ACC112 (cell line): Measurements from ENCODE around the gene NFASC.

Experiments
- H2AFZ ChIP-seq: fragments of 200-600 bp; sonication (generic); one replicate; pipeline ENCODE4 v1.6.0; 2017; ENCODE audit warnings: antibody characterized with exemption, low read length; ENCODE audit not compliant: unreplicated experiment
- H3K27ac ChIP-seq: fragments of 200-600 bp; sonication (generic); 2 replicates; pipeline ENCODE4 v1.5.1; 2014; ENCODE audit warnings: low read depth, mild to moderate bottlenecking, antibody characterized with exemption, low read length, moderate library complexity
- H3K27me3 ChIP-seq: fragments of 200-600 bp; sonication (generic); 2 replicates; pipeline ENCODE4 v1.6.1; 2014; ENCODE audit warnings: mild to moderate bottlenecking, antibody characterized with exemption, low read length, moderate library complexity, mixed read lengths; ENCODE audit not compliant: insufficient read depth
- H3K36me3 ChIP-seq: fragments of 200-600 bp; sonication (generic); 2 replicates; pipeline ENCODE4 v1.6.1; 2016; ENCODE audit warnings: mild to moderate bottlenecking, antibody characterized with exemption, low read length, moderate library complexity, mixed read lengths; ENCODE audit not compliant: insufficient read depth
- H3K4me1 ChIP-seq: fragments of 200-600 bp; sonication (generic); one replicate; pipeline ENCODE4 v1.6.1; 2016; ENCODE audit warnings: low read length, mixed read lengths; ENCODE audit not compliant: insufficient read depth, unreplicated experiment, control insufficient read depth
- H3K4me3 ChIP-seq: fragments of 200-600 bp; sonication (generic); 2 replicates; pipeline ENCODE4 v1.5.1; 2014; ENCODE audit warnings: mild to moderate bottlenecking, low read depth, low read length
- H3K79me2 ChIP-seq: fragments of 200-600 bp; sonication (generic); one replicate; pipeline ENCODE4 v1.6.0; 2016; ENCODE audit warnings: low read length; ENCODE audit not compliant: control insufficient read depth, unreplicated experiment, insufficient read depth

Gene NFASC

GRCh38 chr1:205048382-205048781, 177.7 kb downstream of the NFASC start:
- Histone ChIP-seq H3K27ac (no peak overlapping the region), H3K27me3 (peaks cover 59% of the 10 kb centered on the region), H3K4me3 (no peak overlapping the region), H3K79me2 (no peaks in the 10 kb centered on the region), H2AFZ (no peak overlapping the region), H3K4me1 (no peaks in the 10 kb centered on the region), H3K36me3 (no peaks in the 10 kb centered on the region)

- H2AFZ ChIP-seq, result no peak overlapping the region
- no peak overlapping the region for H3K27ac ChIP-seq
- no peaks in the 10 kb centered on the region for H3K36me3 ChIP-seq
- H3K4me1 ChIP-seq, result no peaks in the 10 kb centered on the region
- H3K4me3 ChIP-seq, result no peak overlapping the region
- H3K27me3 ChIP-seq, result peaks cover 54% of the 10 kb centered on the region
- H3K79me2 ChIP-seq, result no peaks in the 10 kb centered on the region
Measured at GRCh38 chr1:205049479-205049878, 178.8 kb downstream of the NFASC start.

- Histone ChIP-seq H2AFZ (no peak overlapping the region), H3K79me2 (no peaks in the 10 kb centered on the region), H3K27me3 (peaks cover 26% of the 10 kb centered on the region), H3K4me1 (no peaks in the 10 kb centered on the region), H3K27ac (no peak overlapping the region), H3K36me3 (no peaks in the 10 kb centered on the region), H3K4me3 (no peak overlapping the region)
Measured at GRCh38 chr1:205052690-205053089, 182.0 kb downstream of the NFASC start.

DNA sequence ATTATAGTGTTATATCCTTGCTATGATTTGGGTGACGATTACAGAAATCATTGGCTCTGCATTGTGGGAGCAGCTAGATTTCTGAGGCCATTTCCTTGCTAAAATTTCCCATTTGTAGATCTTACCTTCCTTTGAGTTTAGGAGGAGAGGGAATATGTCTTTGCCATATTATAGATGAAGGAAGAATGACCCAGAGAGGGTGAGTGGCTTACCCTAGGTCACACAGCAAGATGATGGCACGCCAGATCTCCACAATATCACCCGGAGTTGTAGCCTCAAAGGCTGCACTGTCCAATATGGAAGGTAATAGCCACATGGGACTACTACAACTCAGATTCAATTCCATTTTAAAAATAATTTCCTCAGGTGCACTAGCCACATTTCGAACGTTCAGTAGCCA, 182.6 kb downstream of the NFASC start:
- peaks cover 20% of the 10 kb centered on the region for H3K27me3 ChIP-seq
- no peak overlapping the region for H3K27ac ChIP-seq
- H3K4me1 ChIP-seq, result no peaks in the 10 kb centered on the region
- no peak overlapping the region for H3K4me3 ChIP-seq
- no peaks in the 10 kb centered on the region for H3K36me3 ChIP-seq
- H2AFZ ChIP-seq, result no peak overlapping the region
- H3K79me2 ChIP-seq, result no peaks in the 10 kb centered on the region

DNA sequence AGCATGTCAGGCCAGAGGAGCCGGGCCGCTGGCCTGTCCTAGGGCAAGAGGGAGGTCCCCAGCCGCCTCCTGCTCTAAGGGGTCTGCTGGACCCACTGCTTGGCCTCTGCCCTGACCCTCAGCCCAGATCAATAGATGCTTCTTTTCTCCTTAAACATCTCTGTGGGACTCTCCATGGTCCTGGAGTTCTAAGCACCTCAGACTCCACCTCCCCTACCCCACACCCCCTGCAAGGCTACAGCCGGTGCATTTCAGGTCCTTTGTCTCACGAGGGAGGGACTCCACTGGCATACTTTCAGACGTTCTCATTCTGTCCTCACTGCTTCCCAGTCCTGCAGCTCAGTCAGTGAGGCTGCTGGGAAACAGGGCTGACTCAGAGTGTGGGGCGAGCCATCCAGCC, 183.4 kb downstream of the NFASC start:
- Histone ChIP-seq H3K27ac (no peak overlapping the region), H3K36me3 (no peaks in the 10 kb centered on the region), H2AFZ (no peak overlapping the region), H3K4me3 (no peak overlapping the region), H3K27me3 (peaks cover 15% of the 10 kb centered on the region), H3K79me2 (no peaks in the 10 kb centered on the region), H3K4me1 (no peaks in the 10 kb centered on the region)

DNA sequence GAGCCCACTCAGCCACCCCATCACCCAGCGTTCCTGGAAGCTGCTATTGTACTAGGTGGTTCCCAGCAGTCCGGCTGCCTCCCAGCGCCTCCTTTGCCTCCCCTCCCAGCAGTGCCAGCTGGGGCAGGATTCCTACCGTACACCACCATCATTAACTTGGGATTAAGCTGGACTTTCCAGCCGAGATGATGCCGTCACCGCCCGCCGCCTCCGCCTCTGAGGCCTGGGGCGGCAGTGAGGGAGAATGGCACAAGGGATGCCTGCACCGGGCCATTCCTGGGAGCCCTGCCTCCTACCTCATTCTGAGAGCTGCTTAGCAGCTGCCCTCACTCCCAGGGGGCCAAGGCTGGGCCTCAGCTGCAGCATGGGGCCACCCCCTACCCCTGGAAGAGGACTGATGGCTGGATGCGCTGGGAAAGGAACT, 185.5 kb downstream of the NFASC start:
- Histone ChIP-seq H3K36me3 (no peaks in the 10 kb centered on the region), H3K27ac (no peak overlapping the region), H3K79me2 (no peaks in the 10 kb centered on the region), H2AFZ (no peak overlapping the region), H3K4me3 (no peak overlapping the region), H3K4me1 (no peaks in the 10 kb centered on the region), H3K27me3 (peaks cover 14% of the 10 kb centered on the region)

- H3K4me1 ChIP-seq, result no peaks in the 10 kb centered on the region
- no peak overlapping the region for H3K4me3 ChIP-seq
- H2AFZ ChIP-seq, result no peak overlapping the region
- no peaks in the 10 kb centered on the region for H3K36me3 ChIP-seq
- H3K27ac ChIP-seq, result no peak overlapping the region
- peaks cover 14% of the 10 kb centered on the region for H3K27me3 ChIP-seq
- H3K79me2 ChIP-seq, result no peaks in the 10 kb centered on the region
Measured at GRCh38 chr1:205056956-205057568, 186.4 kb downstream of the NFASC start.

GRCh38 chr1:205057808-205058575, 187.3 kb downstream of the NFASC start:
- no peak overlapping the region for H2AFZ ChIP-seq
- H3K36me3 ChIP-seq, result no peaks in the 10 kb centered on the region
- no peaks in the 10 kb centered on the region for H3K4me1 ChIP-seq
- peaks cover 13% of the 10 kb centered on the region for H3K27me3 ChIP-seq
- no peak overlapping the region for H3K27ac ChIP-seq
- no peak overlapping the region for H3K4me3 ChIP-seq
- H3K79me2 ChIP-seq, result no peaks in the 10 kb centered on the region

- H3K27ac ChIP-seq, result no peak overlapping the region
- no peak overlapping the region for H3K4me3 ChIP-seq
- no peak overlapping the region for H2AFZ ChIP-seq
- no peaks in the 10 kb centered on the region for H3K36me3 ChIP-seq
- 0 out of 2 replicates have a peak, but pooled peaks cover 5% of the 10 kb centered on the region for H3K27me3 ChIP-seq
- no peaks in the 10 kb centered on the region for H3K4me1 ChIP-seq
- no peaks in the 10 kb centered on the region for H3K79me2 ChIP-seq
Measured at GRCh38 chr1:205058853-205059252, 188.2 kb downstream of the NFASC start.

DNA sequence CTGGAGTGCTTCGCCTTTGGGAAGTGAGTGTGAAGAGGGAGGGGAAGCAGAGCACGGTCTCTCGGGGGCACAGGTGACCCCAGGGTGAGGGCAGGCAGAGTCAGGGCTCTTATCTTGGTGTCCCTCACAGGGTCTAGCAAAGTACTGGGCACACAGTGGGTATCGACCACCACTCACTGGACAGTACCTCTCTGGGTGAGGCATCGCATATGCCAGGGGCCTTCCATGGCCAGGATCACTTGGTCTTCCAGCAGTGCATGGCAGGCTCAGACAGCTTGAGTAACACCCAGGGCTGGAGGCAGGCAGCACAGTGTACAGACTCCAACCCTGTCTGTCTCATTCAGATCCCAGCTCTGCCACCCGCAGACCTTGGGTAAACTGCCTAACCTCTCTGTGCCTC, 189.0 kb downstream of the NFASC start:
- no peak overlapping the region for H2AFZ ChIP-seq
- no peaks in the 10 kb centered on the region for H3K79me2 ChIP-seq
- H3K27ac ChIP-seq, result no peak overlapping the region
- no peaks in the 10 kb centered on the region for H3K36me3 ChIP-seq
- H3K27me3 ChIP-seq, result 0 out of 2 replicates have a peak, but pooled peaks cover 1% of the 10 kb centered on the region
- no peak overlapping the region for H3K4me3 ChIP-seq
- H3K4me1 ChIP-seq, result no peaks in the 10 kb centered on the region

DNA sequence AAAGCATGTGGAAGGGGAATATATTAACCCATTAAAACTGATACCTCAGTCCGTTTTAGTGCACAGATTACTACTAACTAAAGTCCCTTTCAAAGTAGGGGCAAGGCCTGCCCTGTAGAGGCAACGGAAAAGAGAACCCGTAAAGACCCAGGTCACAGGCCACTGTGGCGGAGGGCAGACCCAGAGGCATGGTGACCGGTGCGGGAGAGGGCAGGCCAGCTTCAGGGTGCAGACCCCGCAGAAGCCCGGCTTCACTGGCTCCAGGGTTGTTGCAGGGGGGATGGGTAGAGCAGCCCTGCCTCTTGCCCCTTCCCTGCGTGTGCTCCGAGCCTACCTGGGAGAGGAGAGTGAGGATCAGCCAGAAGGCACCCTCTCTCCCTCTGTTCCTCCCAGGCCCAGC, 190.1 kb downstream of the NFASC start:
- Histone ChIP-seq H3K79me2 (no peaks in the 10 kb centered on the region), H3K4me3 (no peak overlapping the region), H3K27me3 (no peaks in the 10 kb centered on the region), H2AFZ (no peak overlapping the region), H3K4me1 (no peaks in the 10 kb centered on the region), H3K36me3 (no peaks in the 10 kb centered on the region), H3K27ac (no peak overlapping the region)
